ENCODE measurements around the gene VAMP3.
A peak's percentile ranks its signal among the peaks of the same experiment; 100 is the strongest.
"Not testable (repeated sequence)": the region's sequence is repeated elsewhere in the genome, so short reads cannot be mapped to it uniquely, and the experiment has no call there.

The VAMP3 gene

GRCh38 chr1:7768583-7768982 is 2.5 kb upstream of the VAMP3 start:
- DNase-seq (ENCODE audit: low spot score), result no peak

DNA sequence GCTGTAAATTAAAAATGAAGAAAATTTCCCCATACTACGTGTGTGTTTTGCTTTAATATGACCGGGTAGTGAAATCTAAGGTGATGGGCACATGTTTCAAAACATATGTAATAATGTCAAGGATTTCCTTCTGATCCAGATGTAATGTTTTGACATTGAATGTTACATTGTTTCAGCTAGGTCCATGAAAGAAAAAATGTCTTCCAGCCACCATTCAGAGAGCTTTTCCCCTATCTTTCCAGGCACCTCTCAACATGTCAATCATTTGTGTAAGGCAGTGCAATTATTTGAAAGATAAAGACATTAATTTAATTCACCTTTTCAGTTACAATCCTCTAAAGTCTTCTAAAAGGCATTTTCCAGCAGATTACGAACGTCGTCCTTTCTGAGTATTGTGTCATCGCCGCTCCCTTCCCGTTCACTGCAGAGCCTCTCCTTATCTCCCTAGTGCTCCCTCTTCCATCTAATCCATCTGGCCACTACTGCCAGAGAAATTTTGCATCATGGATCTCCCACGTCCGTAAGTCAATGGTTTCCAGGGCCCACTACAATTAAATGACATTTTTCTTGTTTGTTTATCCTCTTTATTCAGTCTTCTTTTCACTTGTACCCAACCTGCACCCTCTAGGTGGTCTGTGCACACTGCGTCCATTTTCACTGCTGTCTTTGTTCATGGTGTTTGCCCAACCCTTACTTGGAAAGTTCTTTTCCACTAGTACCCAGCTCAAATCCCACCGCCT is 1.3 kb upstream of the VAMP3 start:
- no peak for DNase-seq (ENCODE audit: low spot score)

DNA sequence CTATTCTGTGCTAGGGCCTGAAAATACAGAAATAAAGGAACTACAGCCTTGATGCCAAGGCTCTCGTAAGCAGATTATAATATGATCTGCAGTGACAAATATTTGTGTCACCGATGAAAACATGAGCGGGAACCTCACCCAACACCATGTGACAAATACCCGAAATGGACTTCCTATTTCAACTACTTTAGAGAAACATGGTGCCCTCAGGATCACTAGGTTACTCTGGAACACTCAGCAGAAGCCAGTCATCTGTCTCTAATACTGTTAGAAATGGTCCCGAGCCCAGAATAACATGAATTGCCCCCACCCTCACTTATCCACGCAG is 463 bp upstream of the VAMP3 start:
- DNase-seq (ENCODE audit: low spot score), result no peak

DNA sequence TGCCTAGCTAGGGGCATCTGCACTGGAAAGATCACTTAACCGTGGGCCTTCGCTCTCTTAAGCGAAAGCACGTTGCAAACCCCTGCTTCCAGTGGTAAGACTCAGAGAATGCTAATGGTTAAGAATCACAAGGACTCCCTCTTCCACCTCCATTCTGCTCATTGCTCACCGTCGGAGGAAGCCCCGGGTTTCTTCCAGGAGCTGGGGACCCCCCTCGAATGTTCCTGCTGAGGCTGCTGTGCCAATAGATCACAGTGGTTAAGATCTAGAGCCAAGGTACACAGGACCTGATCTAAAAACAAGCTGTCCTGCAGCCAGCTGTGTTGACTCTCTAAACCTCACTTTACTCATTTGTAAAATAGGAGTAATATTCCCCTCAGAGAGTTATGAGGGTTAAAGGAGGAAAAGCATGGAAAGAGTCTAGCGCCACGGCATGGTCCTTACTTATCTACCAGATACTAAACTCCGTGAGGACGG is 765 bp downstream of the VAMP3 start:
- no peak for DNase-seq (ENCODE audit: low spot score)

DNA sequence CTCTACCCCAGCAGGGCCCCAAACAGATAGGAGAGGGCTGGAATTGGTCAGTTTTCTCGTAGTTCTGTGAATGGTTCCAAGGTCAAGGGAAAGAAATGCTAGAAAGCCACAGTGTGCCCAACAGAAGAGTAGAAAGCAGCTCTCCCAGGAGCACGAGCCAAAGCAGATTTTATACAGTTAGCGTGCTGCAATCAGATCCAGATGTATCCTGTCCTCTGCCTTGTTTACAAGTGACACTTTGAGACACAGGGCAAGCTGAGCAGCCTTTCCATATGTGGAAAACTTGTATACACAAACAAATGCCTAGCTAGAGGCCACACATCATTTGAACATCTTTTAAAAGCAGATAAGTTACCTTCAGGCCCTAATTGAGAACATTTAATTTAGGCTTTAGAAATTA is 6.5 kb downstream of the VAMP3 start:
- DNase-seq (ENCODE audit: low spot score), result no peak

GRCh38 chr1:7778133-7778628 is 7.1 kb downstream of the VAMP3 start:
- no peak for DNase-seq (ENCODE audit: low spot score)

GRCh38 chr1:7780976-7781375 is 9.9 kb downstream of the VAMP3 start:
- DNase-seq (ENCODE audit: low spot score), result no peak

- no peak for DNase-seq (ENCODE audit: low spot score)
Measured at GRCh38 chr1:7781501-7781900, 10.4 kb downstream of the VAMP3 start.

- no peak for DNase-seq (ENCODE audit: low spot score)
Measured at GRCh38 chr1:7781923-7782495, 10.9 kb downstream of the VAMP3 start.

DNA sequence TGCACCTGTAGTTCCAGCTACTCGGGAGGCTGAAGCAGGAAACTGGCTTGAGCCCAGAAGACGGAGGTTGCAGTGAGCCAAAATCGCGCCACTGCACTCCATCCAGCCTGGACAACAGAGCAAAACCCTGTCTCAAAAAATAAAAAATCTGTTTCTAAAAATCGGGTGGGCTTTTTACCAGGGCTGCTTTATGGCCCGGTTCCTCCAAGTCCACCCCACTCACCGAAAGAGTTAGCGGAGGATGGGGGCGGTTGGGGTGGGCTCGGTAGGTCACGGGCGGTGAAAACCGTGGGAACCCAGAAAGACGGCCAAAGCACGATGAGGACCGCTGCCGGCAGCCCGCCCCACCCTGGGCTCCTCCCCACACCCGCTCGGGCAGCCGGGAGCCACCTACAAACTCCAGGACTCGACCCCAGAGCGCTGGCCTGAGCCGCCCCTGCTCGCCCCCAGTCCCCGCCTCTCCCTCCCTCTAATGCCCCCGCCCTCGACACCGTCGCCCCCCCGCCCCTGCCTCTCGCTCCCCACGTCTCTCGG is 12.1 kb downstream of the VAMP3 start:
- peak; percentile 77 for DNase-seq (ENCODE audit: low spot score)

DNA sequence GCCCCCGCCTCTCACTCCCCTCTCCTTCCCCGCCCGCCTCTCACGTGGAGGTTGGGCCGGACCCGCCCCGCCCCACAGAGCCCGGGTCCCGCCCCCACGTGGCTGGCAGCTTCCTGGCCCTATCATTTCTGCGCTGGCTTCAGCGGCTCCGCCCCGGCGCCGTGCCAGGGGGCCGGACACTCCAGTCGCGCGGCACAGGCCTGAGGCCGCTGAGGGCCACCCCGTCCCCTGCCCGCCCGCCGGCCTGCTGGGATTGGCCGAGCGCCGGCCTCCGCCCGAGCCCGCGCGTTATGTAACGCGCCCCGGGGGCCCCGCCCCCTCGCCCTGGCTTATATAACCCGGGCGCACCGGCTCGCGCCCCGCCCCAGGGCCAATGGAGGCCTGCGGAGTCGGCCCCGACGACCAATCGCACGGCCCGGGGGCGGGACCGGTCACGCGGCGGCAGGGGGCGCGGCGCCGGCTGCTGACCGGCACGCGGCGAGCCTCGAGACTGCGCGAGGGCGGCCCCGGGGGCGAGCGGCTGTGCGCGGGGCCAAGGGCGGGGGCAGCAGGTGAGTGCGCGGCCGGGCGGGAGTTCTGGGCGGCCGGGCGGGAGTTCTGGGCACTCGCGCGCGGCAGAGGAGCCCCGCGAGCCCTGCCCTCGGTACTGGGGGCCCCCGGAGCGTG is 12.9 kb downstream of the VAMP3 start, which contains the start of gene PER3:
Gene PER3 (plus strand): TSS at position 466 of the 666 bp plus-strand sequence. CDS start 587 bp downstream, outside the sequence.
- peak; percentile 97 for DNase-seq (ENCODE audit: low spot score)

DNA sequence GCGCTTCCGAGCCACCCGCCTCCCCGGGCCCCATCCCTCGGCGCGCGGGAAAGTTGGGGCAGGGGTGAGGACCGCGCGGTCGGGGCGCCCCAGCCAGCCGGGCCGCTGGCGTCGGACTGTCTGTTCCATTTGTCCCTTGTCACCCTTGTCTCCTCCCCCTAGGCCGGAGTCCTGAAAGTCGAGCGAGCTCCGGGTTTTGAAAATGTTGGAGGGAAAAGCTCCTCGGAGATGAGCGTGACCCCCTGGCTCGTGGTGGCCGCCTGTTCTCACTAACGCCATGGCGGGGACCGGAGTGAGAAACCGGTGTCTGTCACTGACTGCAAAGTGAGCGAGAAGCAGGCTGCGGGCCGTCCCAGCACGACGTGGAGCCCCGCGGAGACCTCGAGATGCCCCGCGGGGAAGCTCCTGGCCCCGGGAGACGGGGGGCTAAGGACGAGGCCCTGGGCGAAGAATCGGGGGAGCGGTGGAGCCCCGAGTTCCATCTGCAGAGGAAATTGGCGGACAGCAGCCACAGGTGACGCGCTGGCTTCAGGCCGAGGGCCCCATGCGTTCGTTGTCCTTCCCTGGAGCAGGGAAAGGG is 13.5 kb downstream of the VAMP3 start:
- DNase-seq (ENCODE audit: low spot score), result no peak

DNA sequence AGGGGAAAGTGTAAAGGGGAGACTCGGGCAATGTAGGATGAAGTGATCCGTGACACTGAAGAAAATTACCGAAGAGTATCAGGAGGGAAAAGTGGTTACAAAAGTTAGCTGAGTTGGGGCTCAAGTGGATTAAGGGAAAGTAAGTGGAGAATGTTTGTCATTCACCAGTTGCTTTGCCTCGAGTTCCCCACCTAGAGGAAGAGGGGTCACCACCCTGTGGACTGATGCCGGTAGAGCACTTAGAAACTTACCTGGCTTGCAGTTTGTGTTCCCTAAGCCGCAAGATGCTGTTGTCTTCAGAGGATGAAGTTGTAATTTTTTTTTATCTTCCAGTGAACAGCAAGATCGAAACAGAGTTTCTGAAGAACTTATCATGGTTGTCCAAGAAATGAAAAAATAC is 14.0 kb downstream of the VAMP3 start:
- DNase-seq (ENCODE audit: low spot score), result no peak

DNA sequence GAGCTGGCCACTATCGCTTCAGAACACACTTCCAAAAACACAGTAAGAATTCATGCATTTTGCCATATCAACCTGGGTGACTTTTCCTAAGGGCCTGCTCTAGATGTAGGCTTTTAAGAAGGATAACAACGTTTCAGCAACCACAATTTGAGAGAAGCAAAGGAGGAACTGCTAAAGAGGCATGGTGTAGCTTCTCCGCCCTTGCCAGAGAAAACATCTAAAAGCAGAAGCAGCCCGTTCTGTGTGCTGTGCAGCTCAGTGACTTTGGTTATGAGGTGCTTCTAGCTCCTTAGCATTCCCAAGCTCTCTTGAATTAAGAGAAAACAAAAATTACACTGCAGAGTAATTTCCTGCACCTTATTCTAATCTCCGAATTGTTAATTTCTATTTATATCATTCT is 15.7 kb downstream of the VAMP3 start:
- no peak for DNase-seq (ENCODE audit: low spot score)

DNA sequence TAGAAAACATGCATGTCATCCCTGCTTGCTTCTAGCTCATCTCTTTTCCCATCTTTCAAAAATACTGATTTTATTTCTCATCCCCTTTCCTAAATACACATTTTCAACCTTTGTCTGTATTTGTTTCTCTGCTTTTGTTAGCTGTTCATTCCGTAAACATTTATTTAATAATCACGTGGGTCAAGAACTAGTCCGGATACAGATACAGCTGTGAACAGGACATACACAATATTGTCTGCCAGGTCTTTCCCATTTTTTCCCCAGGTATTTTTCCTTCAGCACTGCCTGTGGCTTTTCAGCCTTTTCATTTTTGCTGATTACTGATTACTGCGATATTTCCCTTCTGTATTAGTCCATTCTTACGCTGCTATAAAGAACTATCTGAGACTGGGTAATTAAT is 18.7 kb downstream of the VAMP3 start:
- DNase-seq (ENCODE audit: low spot score), result no peak

DNA sequence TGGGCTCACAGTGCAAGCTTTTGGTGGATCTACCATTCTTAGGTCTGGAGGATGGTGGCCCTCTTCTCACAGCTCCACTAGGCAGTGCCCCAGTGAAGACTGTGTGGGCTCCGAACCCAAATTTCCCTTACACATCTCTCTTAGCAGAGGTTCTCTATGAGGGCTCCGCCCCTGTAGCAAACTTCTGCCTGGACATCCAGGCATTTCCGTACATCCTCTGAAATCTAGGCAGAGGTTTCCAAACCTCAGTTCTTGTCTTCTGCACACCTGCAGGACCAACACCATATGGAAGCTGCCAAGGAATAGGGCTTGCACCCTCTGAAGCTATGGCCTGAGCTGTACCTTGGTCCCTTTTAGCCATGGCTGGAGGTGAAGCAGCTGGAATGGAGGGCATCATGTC is 19.9 kb downstream of the VAMP3 start:
- DNase-seq (ENCODE audit: low spot score), result not testable (repeated sequence)

- DNase-seq (ENCODE audit: low spot score), result no peak
Measured at GRCh38 chr1:7795406-7795805, 24.3 kb downstream of the VAMP3 start.

DNA sequence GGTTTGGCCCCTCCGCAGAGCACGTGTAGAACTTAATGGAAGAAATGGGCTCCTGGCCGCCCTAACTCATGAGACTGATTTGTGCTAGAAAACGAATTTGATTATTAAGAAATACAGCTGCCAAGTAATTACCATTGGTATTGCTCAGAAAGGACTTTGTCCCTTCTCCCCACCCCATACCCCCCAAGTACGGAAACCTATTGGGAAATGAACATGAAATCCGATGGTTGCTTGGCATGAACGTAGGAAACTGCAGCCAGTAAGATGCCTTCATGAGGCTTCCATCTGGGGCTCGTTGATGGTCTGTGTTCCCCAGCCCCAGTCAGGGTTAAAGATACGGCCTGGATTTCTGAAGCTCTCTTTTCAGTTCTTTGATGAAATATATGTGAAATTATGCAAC is 34.4 kb downstream of the VAMP3 start:
- DNase-seq (ENCODE audit: low spot score), result no peak

GRCh38 chr1:7808253-7808844 is 37.3 kb downstream of the VAMP3 start:
- DNase-seq (ENCODE audit: low spot score), result no peak

GRCh38 chr1:7809742-7810141 is 38.6 kb downstream of the VAMP3 start:
- DNase-seq (ENCODE audit: low spot score), result no peak

GRCh38 chr1:7810395-7810794 is 39.3 kb downstream of the VAMP3 start:
- DNase-seq (ENCODE audit: low spot score), result no peak

- no peak for DNase-seq (ENCODE audit: low spot score)
Measured at GRCh38 chr1:7811476-7811875, 40.4 kb downstream of the VAMP3 start.
